Measurements from ENCODE around the gene OXLD1.

GRCh38 chr17:81635973-81636504, 30.4 kb downstream of the OXLD1 start:
- TF ChIP-seq CTCF (IDR thresholded peaks at IDR 0.05) = no peak
- no peak for TF ChIP-seq EZH2 (IDR thresholded peaks at IDR 0.05; ENCODE audit: borderline replicate concordance, insufficient read depth, low read depth, low read length, poor library complexity, severe bottlenecking)

Data from B cell (primary cell).